ENCODE data around the gene IQSEC1.

DNA sequence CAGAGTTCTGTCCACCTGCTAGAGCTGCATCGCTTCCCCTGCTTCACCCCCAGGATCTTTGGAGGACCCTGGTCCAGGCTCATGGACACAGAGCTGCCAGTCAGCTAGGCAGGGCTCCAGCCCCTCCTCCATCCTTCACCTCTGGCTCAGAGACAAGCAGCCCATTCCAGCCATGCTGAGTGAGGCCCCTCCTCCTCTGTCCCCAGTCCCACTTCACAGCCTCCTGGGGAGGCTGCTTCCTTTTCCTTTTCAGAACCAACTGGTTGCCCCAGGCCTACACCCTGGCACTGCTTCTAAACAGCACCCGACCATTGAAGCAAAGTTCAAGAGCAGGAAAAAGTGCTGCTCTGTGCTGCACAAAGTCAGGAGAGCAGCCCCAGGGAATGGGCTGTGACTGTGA lies 22.2 kb downstream of the IQSEC1 start:
- TF ChIP-seq, protein P1, sequence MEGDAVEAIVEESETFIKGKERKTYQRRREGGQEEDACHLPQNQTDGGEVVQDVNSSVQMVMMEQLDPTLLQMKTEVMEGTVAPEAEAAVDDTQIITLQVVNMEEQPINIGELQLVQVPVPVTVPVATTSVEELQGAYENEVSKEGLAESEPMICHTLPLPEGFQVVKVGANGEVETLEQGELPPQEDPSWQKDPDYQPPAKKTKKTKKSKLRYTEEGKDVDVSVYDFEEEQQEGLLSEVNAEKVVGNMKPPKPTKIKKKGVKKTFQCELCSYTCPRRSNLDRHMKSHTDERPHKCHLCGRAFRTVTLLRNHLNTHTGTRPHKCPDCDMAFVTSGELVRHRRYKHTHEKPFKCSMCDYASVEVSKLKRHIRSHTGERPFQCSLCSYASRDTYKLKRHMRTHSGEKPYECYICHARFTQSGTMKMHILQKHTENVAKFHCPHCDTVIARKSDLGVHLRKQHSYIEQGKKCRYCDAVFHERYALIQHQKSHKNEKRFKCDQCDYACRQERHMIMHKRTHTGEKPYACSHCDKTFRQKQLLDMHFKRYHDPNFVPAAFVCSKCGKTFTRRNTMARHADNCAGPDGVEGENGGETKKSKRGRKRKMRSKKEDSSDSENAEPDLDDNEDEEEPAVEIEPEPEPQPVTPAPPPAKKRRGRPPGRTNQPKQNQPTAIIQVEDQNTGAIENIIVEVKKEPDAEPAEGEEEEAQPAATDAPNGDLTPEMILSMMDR (conservative IDR thresholded peaks at IDR 0.05 in 1 of 2, IDR thresholded peaks at IDR 0.05 in 1 of 2; ENCODE audit: low read depth in 1 of 2, low read length in 2 of 2) = no peak
- TF ChIP-seq EZH2 (IDR thresholded peaks at IDR 0.05; ENCODE audit: low read length, missing control alignments) = no peak
